Colonic mucosa (tissue), 4 donors: ENCODE measurements around the gene SLC24A3. TPM values are rescaled to one million over a fixed set of nuclear protein-coding genes. Genes with fewer than 3 reads are reported as not detected.

ENCODE experiments used
- DNase-seq: peaks from one replicate; pipeline ENCODE4 v3.0.0-alpha.2; 2020
- H3K27ac ChIP-seq: fragments of 200-600 bp; one replicate; pipeline ENCODE4 v1.8.0; 2021
- H3K27me3 ChIP-seq: fragments of 200-600 bp; one replicate; pipeline ENCODE4 v1.8.0; 2021
- H3K36me3 ChIP-seq: fragments of 200-600 bp; one replicate; pipeline ENCODE4 v1.8.0; 2021
- H3K4me1 ChIP-seq: fragments of 200-600 bp; one replicate; pipeline ENCODE4 v1.8.0; 2021; ENCODE audit warnings: mild to moderate bottlenecking
- H3K4me3 ChIP-seq: fragments of 200-600 bp; one replicate; pipeline ENCODE4 v1.8.0; 2021
- H3K9ac ChIP-seq, 2 donors: one replicate each; pipeline ENCODE4 v1.7.0; 2013; ENCODE audit warnings: control low read depth in 2 of 2, low read depth in 2 of 2, low read length in 2 of 2
- H3K9me3 ChIP-seq: fragments of 200-600 bp; one replicate; pipeline ENCODE4 v1.8.0; 2021
- CTCF ChIP-seq: fragments of 200-600 bp; IDR thresholded peaks from one replicate; pipeline ENCODE4 v1.8.0; 2022; ENCODE audit warnings: antibody characterized with exemption, mild to moderate bottlenecking
- intact Hi-C: fragments of 100-400 bp; cut with DNase I; formaldehyde crosslinking; loops from one replicate; pipeline ENCODE4 v1.14.1; 2022
- total RNA-seq, 2 donors: library from RNA; stranded (reverse); fragmentation: NEBNext Ultra II Directional in 1 of 2; extraction: Animal tissue kit (Norgen Biotek cat#: 25700) in 1 of 2; gene quantifications; one replicate each; pipeline ENCODE4 v1.2.1, GENCODE V29; 2021
- donor health status: healthy.
- donor health status: DM: no; HTN: no; CAD: no.
- donor health status: DM: no; HTN: no; CAD: no.

Gene SLC24A3
- total RNA-seq, 2 donors from 2014 or later: 3.6 to 6.6 TPM

GRCh38 chr20:19552221-19553180 lies 340.1 kb downstream of the SLC24A3 start:
- Histone ChIP-seq H3K36me3 (no peaks in the 10 kb centered on the region), H3K4me3 (no peak overlapping the region), H3K4me1 (no peaks in the 10 kb centered on the region), H3K27me3 (no peaks in the 10 kb centered on the region), H3K9ac (no peak overlapping the region), H3K27ac (no peak overlapping the region), H3K9me3 (no peaks in the 10 kb centered on the region)
- TF ChIP-seq CTCF: no peak
- intact Hi-C loops: no loop called here
- no peak for DNase-seq

- no peaks in the 10 kb centered on the region for H3K9me3 ChIP-seq
- no peak overlapping the region for H3K27ac ChIP-seq
- H3K4me1 ChIP-seq: no peaks in the 10 kb centered on the region
- no peaks in the 10 kb centered on the region for H3K27me3 ChIP-seq
- DNase-seq: no peak
- no peak overlapping the region for H3K4me3 ChIP-seq
- H3K9ac ChIP-seq: no peak overlapping the region
- TF ChIP-seq CTCF: no peak
- H3K36me3 ChIP-seq: no peaks in the 10 kb centered on the region
- intact Hi-C loops: no loop called here
These were observed 342.2 kb downstream of the SLC24A3 start for GRCh38 chr20:19554666-19555065.

- Histone ChIP-seq H3K4me3 (no peak overlapping the region), H3K4me1 (no peaks in the 10 kb centered on the region), H3K27me3 (no peaks in the 10 kb centered on the region), H3K27ac (no peak overlapping the region), H3K9ac (no peak overlapping the region), H3K9me3 (no peaks in the 10 kb centered on the region), H3K36me3 (no peaks in the 10 kb centered on the region)
- no peak for TF ChIP-seq CTCF
- intact Hi-C loops: no loop called here
- DNase-seq: no peak
These were observed 343.3 kb downstream of the SLC24A3 start for GRCh38 chr20:19555726-19556125.

GRCh38 chr20:19557291-19557690 lies 344.8 kb downstream of the SLC24A3 start:
- Histone ChIP-seq H3K27me3 (no peaks in the 10 kb centered on the region), H3K4me1 (no peaks in the 10 kb centered on the region), H3K9me3 (no peaks in the 10 kb centered on the region), H3K4me3 (no peak overlapping the region), H3K36me3 (no peaks in the 10 kb centered on the region), H3K27ac (no peak overlapping the region), H3K9ac (no peak overlapping the region)
- intact Hi-C loops: no loop called here
- no peak for TF ChIP-seq CTCF
- DNase-seq: no peak

- H3K9me3 ChIP-seq: no peaks in the 10 kb centered on the region
- DNase-seq: no peak
- no peak overlapping the region for H3K27ac ChIP-seq
- H3K27me3 ChIP-seq: no peaks in the 10 kb centered on the region
- H3K4me1 ChIP-seq: no peaks in the 10 kb centered on the region
- TF ChIP-seq CTCF: no peak
- H3K9ac ChIP-seq: no peak overlapping the region
- no peaks in the 10 kb centered on the region for H3K36me3 ChIP-seq
- H3K4me3 ChIP-seq: no peak overlapping the region
- intact Hi-C loops: no loop called here
These were observed 348.5 kb downstream of the SLC24A3 start for GRCh38 chr20:19560881-19561480.
